GM06990 (cell line): ENCODE measurements around the gene P2RX2.

Experiments
- DNase-seq: peaks from one replicate; pipeline ENCODE4 v3.0.0-alpha.2; 2011; ENCODE audit not compliant: insufficient read length; ENCODE audit errors: extremely low read depth
- H3K27me3 ChIP-seq: replicated peaks from 2 replicates; pipeline ENCODE4 v1.6.0; 2011; ENCODE audit warnings: low read length; ENCODE audit not compliant: control insufficient read depth, insufficient read depth
- H3K36me3 ChIP-seq: 2 replicates; pipeline ENCODE4 v1.5.1; 2011; ENCODE audit warnings: low read length; ENCODE audit not compliant: control insufficient read depth, insufficient read depth
- H3K4me3 ChIP-seq: replicated peaks from 2 replicates; pipeline ENCODE4 v1.5.1; 2011; ENCODE audit warnings: low read depth, mild to moderate bottlenecking, control low read depth, low read length
- CTCF ChIP-seq: IDR thresholded peaks from 2 replicates; pipeline ENCODE4 v1.5.1; 2011; ENCODE audit warnings: low read length, control low read depth, mild to moderate bottlenecking, inconsistent platforms; ENCODE audit not compliant: insufficient read depth, poor library complexity, severe bottlenecking

The P2RX2 gene

GRCh38 chr12:132620113-132620898, 1.7 kb downstream of the P2RX2 start:
- Histone ChIP-seq H3K27me3 (no peaks in the 10 kb centered on the region), H3K36me3 (peaks cover 8% of the 10 kb centered on the region), H3K4me3 (no peak overlapping the region)
- TF ChIP-seq CTCF: no peak
- no peak for DNase-seq

GRCh38 chr12:132620899-132621656, 2.5 kb downstream of the P2RX2 start:
- H3K4me3 ChIP-seq: no peak overlapping the region
- no peak for DNase-seq
- H3K27me3 ChIP-seq: no peaks in the 10 kb centered on the region
- TF ChIP-seq CTCF: no peak
- peaks cover 12% of the 10 kb centered on the region for H3K36me3 ChIP-seq

- no peak for DNase-seq
- TF ChIP-seq CTCF: no peak
- no peak overlapping the region for H3K4me3 ChIP-seq
- H3K27me3 ChIP-seq: no peaks in the 10 kb centered on the region
- peaks cover 13% of the 10 kb centered on the region for H3K36me3 ChIP-seq
Measured at GRCh38 chr12:132621657-132622435, 3.3 kb downstream of the P2RX2 start.

- DNase-seq: no peak
- H3K36me3 ChIP-seq: peaks cover 13% of the 10 kb centered on the region
- no peak overlapping the region for H3K4me3 ChIP-seq
- no peaks in the 10 kb centered on the region for H3K27me3 ChIP-seq
- TF ChIP-seq CTCF: no peak
Measured at GRCh38 chr12:132622437-132623071, 4.0 kb downstream of the P2RX2 start.

- Histone ChIP-seq H3K27me3 (no peaks in the 10 kb centered on the region), H3K36me3 (peaks cover 13% of the 10 kb centered on the region), H3K4me3 (no peak overlapping the region)
- no peak for DNase-seq
- no peak for TF ChIP-seq CTCF
Measured at GRCh38 chr12:132623072-132623869, 4.7 kb downstream of the P2RX2 start.
